Epithelial cell of prostate (primary cell): ENCODE measurements around the gene SNTB2.
A peak's percentile ranks its signal among the peaks of the same experiment; 100 is the strongest.
"Not testable (repeated sequence)": the region's sequence is repeated elsewhere in the genome, so short reads cannot be mapped to it uniquely, and the experiment has no call there.

Experiments used
- DNase-seq: peaks from one replicate; pipeline ENCODE4 v3.0.0-alpha.2; 2011; ENCODE audit warnings: low read depth, low spot score
- H3K27ac ChIP-seq: fragments of 450-650 bp; 2 replicates; pipeline ENCODE4 v1.5.1; 2017; ENCODE audit warnings: mild to moderate bottlenecking

SNTB2 gene

GRCh38 chr16:69276148-69277115 lies 89.5 kb downstream of the SNTB2 start:
- no peak for DNase-seq
- H3K27ac ChIP-seq, result no peak overlapping the region

GRCh38 chr16:69277413-69277812 lies 90.4 kb downstream of the SNTB2 start:
- no peak for DNase-seq
- H3K27ac ChIP-seq, result no peak overlapping the region

DNA sequence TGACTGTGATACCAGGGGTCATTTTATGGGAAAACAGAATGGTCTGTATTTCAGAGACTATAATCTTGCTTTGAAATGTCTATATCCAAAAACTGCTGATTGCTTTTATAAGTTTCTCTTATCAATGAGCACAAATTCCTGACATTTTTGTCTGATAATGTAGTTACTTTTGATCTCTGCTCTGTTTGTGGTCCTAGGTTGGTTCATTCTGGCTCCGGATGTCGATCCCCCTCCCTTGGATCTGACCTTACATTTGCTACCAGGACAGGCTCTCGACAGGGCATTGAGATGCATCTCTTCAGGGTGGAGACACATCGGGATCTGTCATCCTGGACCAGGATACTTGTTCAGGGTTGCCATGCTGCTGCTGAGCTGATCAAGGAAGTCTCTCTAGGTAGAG lies 96.9 kb downstream of the SNTB2 start:
- DNase-seq, result no peak
- H3K27ac ChIP-seq, result no peak overlapping the region

- DNase-seq, result no peak
- no peak overlapping the region for H3K27ac ChIP-seq
Measured at GRCh38 chr16:69285240-69285639, 98.3 kb downstream of the SNTB2 start.

DNA sequence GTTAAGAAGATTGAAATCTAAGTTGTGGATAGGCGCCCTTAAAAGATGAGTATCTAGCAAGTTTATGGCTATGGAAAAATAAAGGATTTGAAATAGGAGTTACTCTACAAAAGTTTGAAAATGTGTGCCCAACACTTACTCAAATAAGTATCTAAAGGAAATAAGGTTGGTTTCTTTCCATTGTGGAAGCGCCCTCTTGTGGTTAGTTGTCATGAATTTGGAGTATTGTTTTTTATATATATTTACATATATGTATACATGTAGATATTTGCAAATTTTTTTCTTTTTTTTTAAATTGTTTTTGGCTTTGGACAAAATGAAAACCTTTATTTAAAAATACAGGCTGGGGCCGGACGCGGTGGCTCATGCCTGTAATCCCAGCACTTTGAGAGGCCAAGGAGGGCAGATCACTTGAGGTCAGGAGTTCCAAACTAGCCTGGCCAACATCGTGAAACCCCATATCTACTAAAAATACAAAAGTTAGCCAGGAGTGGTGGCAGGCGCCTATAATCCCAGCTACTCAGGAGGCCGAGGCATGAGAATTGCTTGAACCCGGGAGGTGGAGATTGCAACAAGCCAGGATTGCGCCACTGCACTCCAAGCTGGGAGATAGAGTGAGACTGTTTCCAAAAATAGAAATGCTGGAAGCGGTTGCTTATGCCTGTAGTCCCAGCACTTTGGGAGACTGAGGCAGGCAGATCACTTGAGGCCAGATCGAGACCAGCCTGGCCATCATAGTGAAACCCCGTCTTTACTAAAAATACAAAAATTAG lies 100.2 kb downstream of the SNTB2 start:
- DNase-seq, result no peak
- H3K27ac ChIP-seq, result no peak overlapping the region

- H3K27ac ChIP-seq, DNase-seq: not testable (repeated sequence)
Measured at GRCh38 chr16:69291657-69292056, 104.7 kb downstream of the SNTB2 start.

DNA sequence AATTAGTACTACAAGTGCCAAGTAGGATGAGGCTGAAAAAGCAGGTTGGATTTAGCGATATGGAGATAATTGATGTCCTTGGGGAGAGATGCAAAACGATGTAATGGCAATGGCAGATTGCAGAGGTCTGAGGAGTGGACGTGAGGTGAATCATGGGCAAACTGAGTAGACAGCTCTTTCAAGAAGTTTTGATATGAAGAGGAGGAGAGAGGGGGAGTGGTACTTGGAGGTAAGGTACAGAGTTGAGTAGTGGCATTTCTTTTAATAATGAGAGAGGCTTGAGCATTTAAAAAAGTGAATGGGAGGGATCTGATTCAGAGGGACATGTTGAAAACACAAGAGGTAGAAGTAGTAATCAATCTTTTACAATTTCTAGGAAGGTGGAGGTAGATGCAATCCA lies 106.4 kb downstream of the SNTB2 start:
- peak overlapping the region; percentile 55 for H3K27ac ChIP-seq
- no peak for DNase-seq

DNA sequence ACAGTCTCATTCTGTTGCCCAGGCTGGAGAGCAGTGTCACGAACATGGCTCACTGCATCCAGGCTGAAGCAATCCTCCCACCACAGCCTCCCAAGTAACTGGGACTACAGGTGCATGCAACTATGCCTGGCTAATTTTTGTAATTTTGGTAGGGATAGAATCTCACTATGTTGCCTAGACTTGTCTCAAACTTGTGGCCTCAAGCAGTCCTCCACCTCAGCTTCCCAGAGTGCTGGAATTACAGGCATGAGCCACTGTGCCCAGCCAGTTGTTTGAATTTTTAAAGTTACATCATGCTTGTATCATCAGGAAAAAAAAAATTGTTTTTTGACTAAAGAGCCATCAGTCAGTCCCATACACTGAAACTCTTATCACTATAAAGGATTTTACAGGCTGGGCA lies 107.1 kb downstream of the SNTB2 start:
- DNase-seq, result no peak
- H3K27ac ChIP-seq, result peak overlapping the region; percentile 55

GRCh38 chr16:69296771-69297170 lies 109.8 kb downstream of the SNTB2 start:
- not testable (repeated sequence) for DNase-seq, H3K27ac ChIP-seq

- H3K27ac ChIP-seq, result no peak overlapping the region
- no peak for DNase-seq
Measured at GRCh38 chr16:69298261-69298660, 111.3 kb downstream of the SNTB2 start.

DNA sequence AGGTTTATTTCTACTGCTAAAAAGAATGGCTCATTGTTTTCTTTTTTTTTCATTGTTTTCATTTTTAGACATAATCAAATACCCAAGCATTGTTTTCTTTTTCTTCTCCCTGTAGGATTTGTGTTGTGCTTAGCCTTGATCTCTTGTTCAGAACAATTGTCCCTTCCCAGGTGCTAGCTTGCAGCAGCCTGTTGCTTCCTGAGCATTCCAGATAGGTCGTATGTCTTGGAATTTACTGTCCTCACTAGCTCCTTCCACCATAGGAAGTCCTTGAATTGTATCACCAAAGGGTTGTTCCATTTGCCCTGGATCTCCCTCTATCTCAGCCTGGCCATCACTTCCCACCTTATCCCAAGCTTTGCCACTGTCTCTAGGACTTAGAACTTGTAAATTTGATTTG lies 114.2 kb downstream of the SNTB2 start:
- DNase-seq, result no peak
- H3K27ac ChIP-seq, result no peak overlapping the region

- DNase-seq, result no peak
Measured at GRCh38 chr16:69301861-69302260, 114.9 kb downstream of the SNTB2 start.

GRCh38 chr16:69302301-69302700 lies 115.3 kb downstream of the SNTB2 start:
- H3K27ac ChIP-seq, result no peak overlapping the region
- DNase-seq, result no peak

More at GRCh38 chr16:69301861-69302260, 114.9 kb downstream of the SNTB2 start:
- H3K27ac ChIP-seq, result no peak overlapping the region

- no peak overlapping the region for H3K27ac ChIP-seq
- DNase-seq, result no peak
Measured at GRCh38 chr16:69306031-69306430, 119.1 kb downstream of the SNTB2 start.

DNA sequence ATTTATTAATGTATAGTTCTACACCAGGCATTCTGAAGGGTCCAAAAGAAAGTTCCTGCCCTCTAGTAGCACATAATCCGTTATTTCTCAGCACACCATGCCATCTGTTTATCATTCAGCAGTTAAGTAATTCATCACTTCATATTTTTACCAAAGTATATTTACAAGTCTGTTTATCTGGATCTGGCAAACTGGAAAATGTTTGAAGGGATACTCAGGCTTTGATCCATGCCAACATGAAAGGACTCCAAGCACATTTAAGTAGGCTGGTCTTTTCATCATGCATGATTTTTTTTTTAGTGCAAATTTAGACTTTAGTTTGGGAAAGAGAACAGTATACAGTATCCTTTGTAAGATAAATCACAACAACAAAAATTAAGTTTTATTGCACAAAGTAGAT lies 120.1 kb downstream of the SNTB2 start:
- DNase-seq, result no peak

GRCh38 chr16:69307856-69308255 lies 120.9 kb downstream of the SNTB2 start:
- H3K27ac ChIP-seq, result no peak overlapping the region
- DNase-seq, result no peak

More for the DNA sequence above, 120.1 kb downstream of the SNTB2 start:
- H3K27ac ChIP-seq, result no peak overlapping the region

DNA sequence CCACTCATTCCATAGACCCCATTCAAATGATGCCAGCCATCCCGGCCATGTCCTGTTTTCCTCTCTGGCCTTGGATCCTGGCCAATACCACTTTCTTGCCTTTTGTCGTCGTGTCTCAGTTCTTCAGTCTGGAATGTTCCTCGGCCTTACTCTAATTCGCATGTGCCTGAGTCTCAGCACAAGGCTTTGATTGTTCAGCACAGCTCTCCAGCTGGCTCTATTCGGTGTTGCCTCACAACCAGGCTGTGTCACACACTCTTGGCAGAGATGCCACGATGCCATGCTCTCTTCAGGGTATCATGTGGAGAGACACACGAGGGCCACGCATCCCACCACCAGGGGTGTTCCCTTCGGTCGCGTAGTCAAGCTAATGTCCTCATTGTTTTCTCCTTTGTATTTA lies 122.4 kb downstream of the SNTB2 start:
- DNase-seq, result no peak
- no peak overlapping the region for H3K27ac ChIP-seq

DNA sequence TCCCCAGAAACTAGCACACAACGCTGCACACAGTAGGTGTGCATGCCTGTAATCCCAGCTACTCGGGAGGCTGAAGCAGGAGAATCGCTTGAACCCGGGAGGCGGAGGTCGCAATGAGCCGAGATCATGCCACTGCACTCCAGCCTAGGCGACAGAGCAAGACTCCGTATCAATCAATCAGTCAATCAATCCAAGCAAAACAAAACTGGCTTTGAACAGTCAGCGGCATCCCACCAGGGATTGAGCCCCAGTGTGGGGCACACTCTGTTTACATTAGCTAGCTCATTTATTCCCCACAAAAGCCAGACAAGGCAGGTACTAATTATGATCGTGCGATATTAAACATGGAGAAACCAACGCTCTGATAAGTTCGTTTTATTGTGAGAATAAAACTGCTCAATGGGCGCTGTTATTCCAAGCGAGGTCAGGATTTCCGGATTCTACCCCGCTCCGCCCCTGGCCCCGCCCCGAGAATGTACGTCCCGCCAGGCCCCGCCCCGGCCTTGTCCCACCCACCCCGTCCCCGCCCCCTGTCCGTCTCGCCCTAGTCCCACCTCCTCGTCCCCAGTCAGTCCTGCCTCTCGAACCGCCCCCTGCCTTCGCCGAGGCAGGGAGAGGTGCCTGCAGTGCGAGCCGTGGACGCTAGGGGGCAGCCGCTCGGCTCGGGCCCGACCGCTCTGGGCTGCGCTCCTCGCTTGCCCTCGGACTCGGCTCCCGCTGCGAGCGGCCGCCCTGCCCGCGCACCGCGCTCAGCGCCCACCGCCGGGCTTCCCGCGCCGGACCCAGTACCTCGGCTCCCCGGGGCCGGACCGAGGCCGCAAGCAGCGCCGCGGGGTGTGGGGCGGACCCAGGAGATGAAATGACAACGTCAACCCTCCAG lies 123.9 kb downstream of the SNTB2 start, which contains the start of gene VPS4A:
VPS4A (plus strand) TSS at position 698 of the 880 bp plus-strand sequence; CDS start at position 860, 162 bp downstream.
- DNase-seq, result peak; percentile 68
- peak within 1 kb of the TSS; percentile 80 for H3K27ac ChIP-seq

DNA sequence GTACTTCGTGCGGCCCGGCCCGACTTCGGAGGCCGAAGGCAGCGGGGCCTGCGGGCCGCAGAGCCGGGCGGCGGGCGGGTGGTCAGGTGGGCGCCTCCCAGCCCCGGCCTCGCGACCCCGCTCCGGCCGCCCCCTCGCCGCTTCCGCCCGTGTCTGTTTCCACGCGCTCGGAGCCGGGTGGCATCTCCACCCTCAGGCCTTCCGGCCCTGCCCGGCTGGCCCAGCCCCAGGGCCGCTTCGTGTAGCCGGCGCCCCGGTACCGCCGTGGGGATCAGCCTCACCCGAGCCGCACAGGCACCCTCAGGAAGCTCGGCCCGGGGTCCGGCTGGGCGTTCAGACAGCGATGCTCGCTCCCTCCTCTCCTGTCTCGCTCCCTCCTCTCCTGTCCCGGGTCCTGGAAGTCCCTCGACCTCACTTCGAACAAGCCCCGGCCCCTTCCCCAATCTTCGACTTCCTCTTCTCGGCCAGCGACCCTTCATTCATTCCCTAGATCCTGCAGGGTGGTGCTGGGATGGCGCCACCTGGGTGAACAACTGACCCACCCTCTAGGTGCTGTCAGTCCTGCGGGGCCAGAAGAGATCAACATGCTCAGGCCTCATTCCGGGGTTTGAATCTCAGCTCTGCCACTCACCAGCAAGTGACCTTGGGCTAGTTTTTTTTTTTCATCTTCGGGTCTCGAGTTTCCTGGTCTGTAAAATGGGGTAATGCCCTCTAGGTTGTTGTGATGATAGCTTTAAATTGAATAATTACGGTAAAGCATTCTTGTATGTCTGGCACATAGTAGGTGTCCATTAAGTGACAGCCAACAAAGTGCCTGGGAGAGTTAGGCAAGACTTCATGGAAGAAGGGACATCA lies 124.8 kb downstream of the SNTB2 start:
- peak overlapping the region; percentile 80 for H3K27ac ChIP-seq
- no peak for DNase-seq
